ENCODE measurements around the gene FXYD2. TPM values are rescaled to one million over a fixed set of nuclear protein-coding genes. Genes with fewer than 3 reads are reported as not detected.

FXYD2 gene
- total and polyA plus RNA-seq, 2 of the 13 experiments (the other 11 are each of a cell fraction or from before 2014, with no cell fraction given) = 45.9 to 106 TPM

DNA sequence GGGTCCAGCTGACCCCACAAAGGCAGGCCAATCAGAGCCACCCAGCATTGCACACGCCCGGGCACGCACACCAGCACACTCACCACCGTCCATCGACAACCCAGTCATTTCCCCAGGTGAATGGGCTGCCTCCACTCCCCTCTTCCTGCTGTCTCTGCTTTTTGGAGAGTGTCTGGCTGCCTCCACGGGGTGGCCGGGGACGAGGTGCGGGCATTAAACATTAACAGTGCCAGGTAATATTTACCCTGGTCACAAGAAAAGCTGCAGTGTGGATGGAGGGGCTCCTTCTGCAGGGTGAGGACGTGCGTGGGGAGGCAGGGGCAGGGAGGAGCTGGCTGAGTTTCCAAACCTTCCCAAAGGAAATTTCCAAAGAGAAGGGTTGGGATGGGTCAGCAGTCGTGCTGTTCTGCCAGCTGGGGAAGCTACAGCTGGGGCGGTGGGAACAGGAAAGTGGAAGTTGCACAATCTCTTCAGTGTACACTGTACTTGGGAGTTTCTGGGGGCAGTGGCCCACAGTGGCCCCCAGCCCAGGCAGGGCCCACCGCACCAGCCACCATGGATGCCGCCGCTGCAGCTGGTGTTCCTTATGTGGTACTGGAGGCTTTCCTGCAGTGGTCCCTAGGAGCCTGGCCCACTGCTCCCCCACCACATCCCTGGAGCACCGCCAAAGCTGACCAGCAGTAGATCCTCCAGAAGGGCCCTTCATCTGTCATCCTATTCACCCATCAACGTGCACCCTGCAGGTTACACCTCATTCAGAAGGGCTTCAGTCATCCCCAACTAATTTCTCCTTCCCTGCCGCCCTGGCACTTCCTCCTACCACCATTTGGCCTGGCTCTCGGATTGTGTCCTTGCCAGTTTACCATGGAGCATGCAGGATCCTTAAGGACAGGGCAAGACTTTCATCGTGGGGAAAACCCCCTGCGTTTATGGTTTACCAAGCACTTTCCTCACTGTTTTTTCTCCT, at the start of gene FXYD2 (continued):
- peak; percentile 54; the same call in 1 of the 2 replicates for TF ChIP-seq JUNB (CRISPR knock-in tag; IDR thresholded peaks at IDR 0.05; ENCODE audit: borderline replicate concordance)
- TF ChIP-seq SCMH1 (CRISPR knock-in tag; IDR thresholded peaks at IDR 0.05; ENCODE audit: borderline replicate concordance) = no peak
- TF ChIP-seq, protein P1, sequence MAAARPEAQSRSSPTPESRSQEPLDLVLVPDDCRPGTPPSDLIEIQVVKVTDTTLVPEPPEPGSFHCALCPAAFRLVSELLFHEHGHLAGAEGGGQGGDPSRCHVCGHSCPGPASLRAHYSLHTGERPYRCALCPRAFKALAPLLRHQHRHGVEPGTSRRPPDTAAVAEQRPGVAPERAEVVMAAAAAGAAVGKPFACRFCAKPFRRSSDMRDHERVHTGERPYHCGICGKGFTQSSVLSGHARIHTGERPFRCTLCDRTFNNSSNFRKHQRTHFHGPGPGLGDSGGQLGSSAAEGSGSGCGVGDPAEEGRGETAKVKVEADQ (CRISPR knock-in tag; IDR thresholded peaks at IDR 0.05; ENCODE audit: borderline replicate concordance) = no peak
- peak; percentile 10; the same call in 1 of the 2 replicates for TF ChIP-seq ELF3 (CRISPR knock-in tag; IDR thresholded peaks at IDR 0.05)
- TF ChIP-seq ZSCAN22 (CRISPR knock-in tag; IDR thresholded peaks at IDR 0.05) = no peak
- TF ChIP-seq, protein P2, sequence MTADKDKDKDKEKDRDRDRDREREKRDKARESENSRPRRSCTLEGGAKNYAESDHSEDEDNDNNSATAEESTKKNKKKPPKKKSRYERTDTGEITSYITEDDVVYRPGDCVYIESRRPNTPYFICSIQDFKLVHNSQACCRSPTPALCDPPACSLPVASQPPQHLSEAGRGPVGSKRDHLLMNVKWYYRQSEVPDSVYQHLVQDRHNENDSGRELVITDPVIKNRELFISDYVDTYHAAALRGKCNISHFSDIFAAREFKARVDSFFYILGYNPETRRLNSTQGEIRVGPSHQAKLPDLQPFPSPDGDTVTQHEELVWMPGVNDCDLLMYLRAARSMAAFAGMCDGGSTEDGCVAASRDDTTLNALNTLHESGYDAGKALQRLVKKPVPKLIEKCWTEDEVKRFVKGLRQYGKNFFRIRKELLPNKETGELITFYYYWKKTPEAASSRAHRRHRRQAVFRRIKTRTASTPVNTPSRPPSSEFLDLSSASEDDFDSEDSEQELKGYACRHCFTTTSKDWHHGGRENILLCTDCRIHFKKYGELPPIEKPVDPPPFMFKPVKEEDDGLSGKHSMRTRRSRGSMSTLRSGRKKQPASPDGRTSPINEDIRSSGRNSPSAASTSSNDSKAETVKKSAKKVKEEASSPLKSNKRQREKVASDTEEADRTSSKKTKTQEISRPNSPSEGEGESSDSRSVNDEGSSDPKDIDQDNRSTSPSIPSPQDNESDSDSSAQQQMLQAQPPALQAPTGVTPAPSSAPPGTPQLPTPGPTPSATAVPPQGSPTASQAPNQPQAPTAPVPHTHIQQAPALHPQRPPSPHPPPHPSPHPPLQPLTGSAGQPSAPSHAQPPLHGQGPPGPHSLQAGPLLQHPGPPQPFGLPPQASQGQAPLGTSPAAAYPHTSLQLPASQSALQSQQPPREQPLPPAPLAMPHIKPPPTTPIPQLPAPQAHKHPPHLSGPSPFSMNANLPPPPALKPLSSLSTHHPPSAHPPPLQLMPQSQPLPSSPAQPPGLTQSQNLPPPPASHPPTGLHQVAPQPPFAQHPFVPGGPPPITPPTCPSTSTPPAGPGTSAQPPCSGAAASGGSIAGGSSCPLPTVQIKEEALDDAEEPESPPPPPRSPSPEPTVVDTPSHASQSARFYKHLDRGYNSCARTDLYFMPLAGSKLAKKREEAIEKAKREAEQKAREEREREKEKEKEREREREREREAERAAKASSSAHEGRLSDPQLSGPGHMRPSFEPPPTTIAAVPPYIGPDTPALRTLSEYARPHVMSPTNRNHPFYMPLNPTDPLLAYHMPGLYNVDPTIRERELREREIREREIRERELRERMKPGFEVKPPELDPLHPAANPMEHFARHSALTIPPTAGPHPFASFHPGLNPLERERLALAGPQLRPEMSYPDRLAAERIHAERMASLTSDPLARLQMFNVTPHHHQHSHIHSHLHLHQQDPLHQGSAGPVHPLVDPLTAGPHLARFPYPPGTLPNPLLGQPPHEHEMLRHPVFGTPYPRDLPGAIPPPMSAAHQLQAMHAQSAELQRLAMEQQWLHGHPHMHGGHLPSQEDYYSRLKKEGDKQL (CRISPR knock-in tag; IDR thresholded peaks at IDR 0.05; ENCODE audit: low read depth) = no peak
- no peak for TF ChIP-seq ZFP90 (CRISPR knock-in tag; IDR thresholded peaks at IDR 0.05; ENCODE audit: borderline replicate concordance)
- no peak for TF ChIP-seq ZNF138 (CRISPR knock-in tag; IDR thresholded peaks at IDR 0.05; ENCODE audit: low read depth)
- peak; percentile 69; the same call in 1 of the 2 replicates for TF ChIP-seq SMAD9 (CRISPR knock-in tag; IDR thresholded peaks at IDR 0.05)
- no peak for TF ChIP-seq ZNF20 (CRISPR knock-in tag; IDR thresholded peaks at IDR 0.05)
- no peak for TF ChIP-seq FOXK1 (CRISPR knock-in tag; IDR thresholded peaks at IDR 0.05; ENCODE audit: borderline replicate concordance, low read depth)
- no peak for TF ChIP-seq ZNF24 (IDR thresholded peaks at IDR 0.05)
- TF ChIP-seq ZNF547 (CRISPR knock-in tag; IDR thresholded peaks at IDR 0.05) = no peak
- TF ChIP-seq ZNF768 (CRISPR knock-in tag; IDR thresholded peaks at IDR 0.05) = no peak
- no peak for TF ChIP-seq FOXA3 (CRISPR knock-in tag; IDR thresholded peaks at IDR 0.05)
- no peak for TF ChIP-seq CCAR2 (optimal IDR thresholded peaks at IDR 0.05; ENCODE audit: low read depth, low read length)
- TF ChIP-seq, protein P3, sequence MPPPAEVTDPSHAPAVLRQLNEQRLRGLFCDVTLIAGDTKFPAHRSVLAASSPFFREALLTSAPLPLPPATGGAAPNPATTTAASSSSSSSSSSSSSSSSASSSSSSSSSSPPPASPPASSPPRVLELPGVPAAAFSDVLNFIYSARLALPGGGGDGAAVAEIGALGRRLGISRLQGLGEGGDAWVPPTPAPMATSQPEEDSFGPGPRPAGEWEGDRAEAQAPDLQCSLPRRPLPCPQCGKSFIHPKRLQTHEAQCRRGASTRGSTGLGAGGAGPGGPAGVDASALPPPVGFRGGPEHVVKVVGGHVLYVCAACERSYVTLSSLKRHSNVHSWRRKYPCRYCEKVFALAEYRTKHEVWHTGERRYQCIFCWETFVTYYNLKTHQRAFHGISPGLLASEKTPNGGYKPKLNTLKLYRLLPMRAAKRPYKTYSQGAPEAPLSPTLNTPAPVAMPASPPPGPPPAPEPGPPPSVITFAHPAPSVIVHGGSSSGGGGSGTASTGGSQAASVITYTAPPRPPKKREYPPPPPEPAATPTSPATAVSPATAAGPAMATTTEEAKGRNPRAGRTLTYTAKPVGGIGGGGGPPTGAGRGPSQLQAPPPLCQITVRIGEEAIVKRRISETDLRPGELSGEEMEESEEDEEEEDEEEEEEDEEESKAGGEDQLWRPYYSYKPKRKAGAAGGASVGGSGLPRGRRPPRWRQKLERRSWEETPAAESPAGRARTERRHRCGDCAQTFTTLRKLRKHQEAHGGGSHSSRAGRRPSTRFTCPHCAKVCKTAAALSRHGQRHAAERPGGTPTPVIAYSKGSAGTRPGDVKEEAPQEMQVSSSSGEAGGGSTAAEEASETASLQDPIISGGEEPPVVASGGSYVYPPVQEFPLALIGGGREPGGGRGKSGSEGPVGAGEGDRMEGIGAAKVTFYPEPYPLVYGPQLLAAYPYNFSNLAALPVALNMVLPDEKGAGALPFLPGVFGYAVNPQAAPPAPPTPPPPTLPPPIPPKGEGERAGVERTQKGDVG (CRISPR knock-in tag; IDR thresholded peaks at IDR 0.05; ENCODE audit: borderline replicate concordance) = no peak
- peak; percentile 42; the same call in 1 of the 2 replicates for TF ChIP-seq GATAD2A (CRISPR knock-in tag; IDR thresholded peaks at IDR 0.05)
- TF ChIP-seq PAWR (CRISPR knock-in tag; IDR thresholded peaks at IDR 0.05; ENCODE audit: borderline replicate concordance) = no peak
- no peak for TF ChIP-seq NAIF1 (CRISPR knock-in tag; IDR thresholded peaks at IDR 0.05; ENCODE audit: borderline replicate concordance)

Measured in HepG2 (cell line).